Nephron (organoid): Measurements from ENCODE around the gene RNF13.

Experiments
- H3K27ac Mint-ChIP-seq, 3 experiments: 2 replicates each; pipeline ENCODE4 v1.8.0; 2020; ENCODE audit warnings: mixed read lengths in 3 of 3, mild to moderate bottlenecking in 2 of 3, moderate library complexity in 1 of 3
- H3K27me3 Mint-ChIP-seq: 2 replicates; pipeline ENCODE4 v1.8.0; 2021; ENCODE audit warnings: low read depth, mild to moderate bottlenecking, moderate library complexity, mixed read lengths
- H3K36me3 Mint-ChIP-seq: 2 replicates; pipeline ENCODE4 v1.8.0; 2020; ENCODE audit warnings: low read depth, mixed read lengths
- H3K4me1 Mint-ChIP-seq: 2 replicates; pipeline ENCODE4 v1.8.0; 2020; ENCODE audit warnings: mixed read lengths
- H3K4me3 Mint-ChIP-seq, 3 experiments: 2 replicates each; pipeline ENCODE4 v1.8.0; 2020; ENCODE audit warnings: mild to moderate bottlenecking in 3 of 3, mixed read lengths in 3 of 3, moderate library complexity in 2 of 3
- H3K9me3 Mint-ChIP-seq: 2 replicates; pipeline ENCODE4 v1.8.0; 2020; ENCODE audit warnings: mixed read lengths
- CTCF ChIP-seq, 3 experiments: fragments of 200-600 bp; sonication (generic); IDR thresholded peaks; one replicate each; pipeline ENCODE4 v1.5.0; 2021; ENCODE audit warnings: antibody characterized with exemption in 3 of 3; ENCODE audit not compliant: unreplicated experiment in 3 of 3

RNF13 gene

GRCh38 chr3:149894205-149894604 is 81.2 kb downstream of the RNF13 start:
- H3K27me3 Mint-ChIP-seq: peaks cover 4% of the 10 kb centered on the region
- H3K4me3 Mint-ChIP-seq: no peak overlapping the region
- H3K4me1 Mint-ChIP-seq: peaks cover 6% of the 10 kb centered on the region
- H3K36me3 Mint-ChIP-seq: peaks cover 9% of the 10 kb centered on the region
- no peaks in the 10 kb centered on the region for H3K9me3 Mint-ChIP-seq
- no peak overlapping the region for H3K27ac Mint-ChIP-seq
- no peak for TF ChIP-seq CTCF (IDR thresholded peaks at IDR 0.05; ENCODE audit: unreplicated experiment in 3 of 3)

- no peak for TF ChIP-seq CTCF (IDR thresholded peaks at IDR 0.05; ENCODE audit: unreplicated experiment in 3 of 3)
- H3K27ac Mint-ChIP-seq: no peak overlapping the region
- H3K27me3 Mint-ChIP-seq: no peaks in the 10 kb centered on the region
- no peaks in the 10 kb centered on the region for H3K9me3 Mint-ChIP-seq
- no peak overlapping the region for H3K4me3 Mint-ChIP-seq
- H3K36me3 Mint-ChIP-seq: peaks cover 3% of the 10 kb centered on the region
- peaks cover 6% of the 10 kb centered on the region for H3K4me1 Mint-ChIP-seq
These were observed 82.3 kb downstream of the RNF13 start for GRCh38 chr3:149895339-149895738.

GRCh38 chr3:149895769-149896168 is 82.8 kb downstream of the RNF13 start:
- Mint-ChIP-seq H3K27me3 (no peaks in the 10 kb centered on the region), H3K4me3 (no peak overlapping the region), H3K9me3 (no peaks in the 10 kb centered on the region), H3K4me1 (peaks cover 6% of the 10 kb centered on the region), H3K36me3 (peaks cover 3% of the 10 kb centered on the region), H3K27ac (no peak overlapping the region)
- no peak for TF ChIP-seq CTCF (IDR thresholded peaks at IDR 0.05; ENCODE audit: unreplicated experiment in 3 of 3)

DNA sequence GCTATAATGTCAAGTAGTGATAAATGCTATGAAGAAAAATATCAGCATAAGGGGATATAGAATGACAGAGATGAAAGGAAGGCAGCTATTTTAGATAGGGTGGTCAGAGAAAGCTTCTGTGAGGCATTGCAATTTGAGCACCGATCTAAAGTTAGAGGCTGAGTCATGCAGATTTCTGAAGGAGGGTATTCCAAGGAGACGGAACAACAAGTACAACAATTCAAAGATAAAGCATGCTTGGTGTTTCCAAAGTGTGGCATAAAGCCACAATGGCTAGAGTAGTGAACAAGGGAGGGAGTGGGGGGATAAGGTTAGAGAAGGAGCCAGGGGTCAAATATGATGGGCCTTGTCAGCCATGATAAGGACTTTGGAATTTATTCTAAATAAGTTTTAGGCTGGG is 85.8 kb downstream of the RNF13 start:
- Mint-ChIP-seq H3K4me3 (no peak overlapping the region), H3K9me3 (no peaks in the 10 kb centered on the region), H3K27me3 (no peaks in the 10 kb centered on the region), H3K27ac (no peak overlapping the region), H3K4me1 (peaks cover 6% of the 10 kb centered on the region), H3K36me3 (peaks cover 3% of the 10 kb centered on the region)
- no peak for TF ChIP-seq CTCF (IDR thresholded peaks at IDR 0.05; ENCODE audit: unreplicated experiment in 3 of 3)

DNA sequence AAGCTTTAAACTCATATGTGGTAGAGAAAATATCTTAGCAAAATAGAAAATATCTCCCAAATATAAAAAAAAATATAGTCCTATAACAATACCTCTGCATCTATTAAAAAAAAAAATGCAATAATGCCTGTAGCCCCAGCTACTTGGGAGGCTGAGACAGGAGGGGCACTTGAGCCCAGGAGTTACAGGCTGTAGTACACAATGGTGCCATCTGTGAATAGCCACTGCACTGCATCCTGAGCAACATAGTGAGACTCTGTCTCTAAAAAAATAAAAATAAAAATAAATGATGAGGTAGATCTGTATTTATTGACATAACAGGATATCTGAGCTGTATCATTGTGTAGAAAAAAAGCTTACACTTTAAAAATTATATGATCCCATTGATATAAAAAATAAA is 87.3 kb downstream of the RNF13 start:
- Mint-ChIP-seq H3K4me3 (no peak overlapping the region), H3K9me3 (no peaks in the 10 kb centered on the region), H3K4me1 (peaks cover 6% of the 10 kb centered on the region), H3K36me3 (peaks cover 3% of the 10 kb centered on the region), H3K27ac (no peak overlapping the region), H3K27me3 (no peaks in the 10 kb centered on the region)
- TF ChIP-seq CTCF (IDR thresholded peaks at IDR 0.05; ENCODE audit: unreplicated experiment in 3 of 3): no peak

DNA sequence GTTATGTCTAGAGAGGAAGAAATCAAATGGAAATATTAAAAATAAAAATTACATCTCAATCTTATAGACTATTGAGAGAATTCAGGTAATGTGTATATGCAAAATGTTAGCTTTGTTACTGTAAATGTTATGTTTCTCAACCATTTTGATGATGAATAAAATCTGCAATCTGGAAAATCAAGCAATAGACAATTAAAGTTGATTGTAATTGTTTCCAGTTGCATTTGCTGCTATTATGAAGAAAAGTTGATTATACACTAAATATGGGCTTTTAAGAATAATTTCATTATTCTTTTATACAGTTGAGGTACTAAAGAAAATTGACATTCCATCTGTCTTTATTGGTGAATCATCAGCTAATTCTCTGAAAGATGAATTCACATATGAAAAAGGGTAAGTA is 88.8 kb downstream of the RNF13 start:
- H3K36me3 Mint-ChIP-seq: peaks cover 6% of the 10 kb centered on the region
- H3K9me3 Mint-ChIP-seq: no peaks in the 10 kb centered on the region
- H3K27me3 Mint-ChIP-seq: no peaks in the 10 kb centered on the region
- no peak overlapping the region for H3K27ac Mint-ChIP-seq
- no peak overlapping the region for H3K4me3 Mint-ChIP-seq
- peaks cover 6% of the 10 kb centered on the region for H3K4me1 Mint-ChIP-seq
- no peak for TF ChIP-seq CTCF (IDR thresholded peaks at IDR 0.05; ENCODE audit: unreplicated experiment in 3 of 3)
